Panc1 (cell line): ENCODE results near the gene IFNL3. TPM values are rescaled to one million over a fixed set of nuclear protein-coding genes. Genes with fewer than 3 reads are reported as not detected.

ENCODE experiments used
- ATAC-seq: fragments of 200-7000 bp; cut with Tn5 transposase; 2 replicates; pipeline ENCODE4 v1.9.1; 2020; ENCODE audit warnings: mild to moderate bottlenecking, moderate library complexity
- BruUV-seq: library from RNA; stranded (reverse); fragments of 400-500 nt; replicated peaks from 2 replicates; lab custom pipeline; 2021; lab: Mats Ljungman, UMichigan
- CTCF ChIA-PET: fragments of 300-600 bp; sonication (Branson Sonifier 250); formaldehyde crosslinking; loops from one replicate; lab custom pipeline; 2022; ENCODE audit warnings: antibody characterized with exemption; lab: Charles Lee
- POLR2A ChIA-PET: fragments of 300-600 bp; sonication (Branson Sonifier 250); formaldehyde crosslinking; loops from one replicate; lab custom pipeline; 2022; ENCODE audit warnings: antibody characterized with exemption; lab: Charles Lee
- DNase-seq: peaks from one replicate; pipeline ENCODE4 v3.0.0-alpha.2; 2010; ENCODE audit warnings: low read depth, low spot score
- H3K27ac ChIP-seq: 2 replicates; pipeline ENCODE4 v1.5.1; 2011; ENCODE audit warnings: mild to moderate bottlenecking, low read length, inconsistent platforms
- H3K27me3 ChIP-seq: fragments of 200-500 bp; sonication (Bioruptor generic); 2 replicates; pipeline ENCODE4 v1.6.0; 2014; ENCODE audit warnings: low read length, inconsistent platforms; ENCODE audit not compliant: control insufficient read depth, insufficient read depth
- H3K36me3 ChIP-seq: fragments of 200-500 bp; sonication (Bioruptor generic); 2 replicates; pipeline ENCODE4 v1.5.1; 2014; ENCODE audit warnings: inconsistent platforms, mild to moderate bottlenecking, low read length, moderate library complexity; ENCODE audit not compliant: control insufficient read depth, insufficient read depth
- H3K4me1 ChIP-seq: 2 replicates; pipeline ENCODE4 v1.5.1; 2011; ENCODE audit warnings: inconsistent platforms, mild to moderate bottlenecking, low read length, moderate library complexity; ENCODE audit not compliant: control insufficient read depth, insufficient read depth
- H3K4me3 ChIP-seq, 2 experiments: 2 replicates each; pipeline ENCODE4 v1.5.1; 2011 to 2012; ENCODE audit warnings: low read depth in 2 of 2, low read length in 2 of 2, mild to moderate bottlenecking in 2 of 2, inconsistent platforms in 1 of 2, moderate library complexity in 1 of 2
- H3K9me3 ChIP-seq: fragments of 200-500 bp; sonication (Bioruptor generic); 2 replicates; pipeline ENCODE4 v1.5.1; 2014; ENCODE audit warnings: low read depth, mild to moderate bottlenecking, inconsistent platforms, low read length, moderate library complexity; ENCODE audit not compliant: control insufficient read depth, insufficient read depth
- CTCF ChIP-seq: fragments of 450-650 bp; IDR thresholded peaks from 2 replicates; pipeline ENCODE4 v1.5.1; 2017; ENCODE audit warnings: mild to moderate bottlenecking
- POLR2AphosphoS5 ChIP-seq: IDR thresholded peaks from 2 replicates; pipeline ENCODE4 v1.6.1; 2012; ENCODE audit warnings: mild to moderate bottlenecking, low read depth, low read length, moderate library complexity
- REST ChIP-seq, 2 experiments: IDR thresholded peaks; 2 replicates each; pipeline ENCODE4 v1.6.1; 2011 to 2012; ENCODE audit warnings: low read depth in 2 of 2, control low read depth in 1 of 2, low read length in 1 of 2, mild to moderate bottlenecking in 1 of 2, moderate library complexity in 1 of 2; ENCODE audit not compliant: insufficient read depth in 1 of 2
- SIN3A ChIP-seq: IDR thresholded peaks from 2 replicates; pipeline ENCODE4 v1.6.1; 2012; ENCODE audit warnings: low read depth, mild to moderate bottlenecking, low read length, moderate library complexity, borderline replicate concordance; ENCODE audit not compliant: insufficient read depth
- TCF7L2 ChIP-seq: IDR thresholded peaks from 2 replicates; pipeline ENCODE4 v1.6.1; 2011; ENCODE audit warnings: mild to moderate bottlenecking, low read depth, low read length, inconsistent platforms
- in situ Hi-C: cut with HindIII; loops from 2 replicates; pipeline ENCODE4 v1.10.0; 2016; ENCODE audit warnings: low sequenced_read_pairs, low pct_unique_long_range_greater_than_20kb
- intact Hi-C: fragments of 100-400 bp; cut with micrococcal nuclease; formaldehyde crosslinking; loops from one replicate; pipeline ENCODE4 v1.10.0; 2022; ENCODE audit not compliant: unreplicated experiment
- total RNA-seq: library from RNA; stranded (reverse); gene quantifications from one replicate; pipeline ENCODE4 v1.2.1, GENCODE V29; 2021; ENCODE audit not compliant: unreplicated experiment

The IFNL3 gene
- total RNA-seq, 1 experiment from 2014 or later, result not detected

GRCh38 chr19:39195755-39196154, 49.1 kb downstream of the IFNL3 start:
- peak; percentile 4; the same call in 1 of the 2 replicates for ATAC-seq
- ChIA-PET CTCF (interaction anchor here (0.5 to 1.0 kb wide), 4 partner anchors 74 to 1110 kb away, joined by 3 to 5 read pairs (median 4); partner anchors contain the start of gene SAMD4B), POLR2A (interaction anchor here (0.5 kb wide), 3 partner anchors 11 to 599 kb away, joined by 3 to 8 read pairs (median 3); no protein-coding TSS in a partner anchor)
- Histone ChIP-seq H3K4me3 (no peak overlapping the region), H3K4me1 (peaks cover 12% of the 10 kb centered on the region), H3K9me3 (no peaks in the 10 kb centered on the region), H3K36me3 (no peaks in the 10 kb centered on the region), H3K27ac (no peak overlapping the region), H3K27me3 (no peaks in the 10 kb centered on the region)
- no peak for TF ChIP-seq REST (IDR thresholded peaks at IDR 0.05; ENCODE audit: insufficient read depth in 1 of 2, low read depth in 2 of 2, low read length in 1 of 2)
- no peak for TF ChIP-seq SIN3A
- no peak for TF ChIP-seq CTCF
- TF ChIP-seq TCF7L2, result no peak
- no peak for TF ChIP-seq POLR2AphosphoS5
- no TSS peak for BruUV-seq
- in situ Hi-C loops (no loop called here), intact Hi-C loops (no loop called here)
- no peak for DNase-seq

- in situ Hi-C loops, result no loop called here
- Histone ChIP-seq H3K4me1 (peaks cover 12% of the 10 kb centered on the region), H3K27me3 (no peaks in the 10 kb centered on the region), H3K4me3 (no peak overlapping the region), H3K9me3 (no peaks in the 10 kb centered on the region), H3K27ac (no peak overlapping the region), H3K36me3 (no peaks in the 10 kb centered on the region)
- ChIA-PET POLR2A (interaction anchor here (0.5 to 0.6 kb wide), 4 partner anchors 12 to 600 kb away, joined by 3 to 8 read pairs (median 3); partner anchors contain the start of gene TIMM50), CTCF (interaction anchor here (0.7 kb wide), 1 partner anchor 147 kb away, joined by 3 read pairs; the partner anchor contains the start of gene SAMD4B)
- no peak for DNase-seq
- ATAC-seq, result peak; percentile 32
- BruUV-seq, result no TSS peak
- no peak for TF ChIP-seq TCF7L2
- intact Hi-C loops, result no loop called here
These were observed 49.8 kb downstream of the IFNL3 start for GRCh38 chr19:39194832-39195542.

- Histone ChIP-seq H3K27ac (no peak overlapping the region), H3K27me3 (no peaks in the 10 kb centered on the region), H3K36me3 (no peaks in the 10 kb centered on the region), H3K4me1 (peaks cover 12% of the 10 kb centered on the region), H3K9me3 (no peaks in the 10 kb centered on the region), H3K4me3 (no peak overlapping the region)
- no TSS peak for BruUV-seq
- POLR2A ChIA-PET, result interaction anchor here (0.6 to 0.8 kb wide), 6 partner anchors 16 to 593 kb away, joined by 3 to 9 read pairs (median 4); no protein-coding TSS in a partner anchor
- DNase-seq (no peak), ATAC-seq (peak; percentile 52)
- CTCF ChIA-PET, result interaction anchor here (0.5 to 1.0 kb wide), 3 partner anchors 9 to 599 kb away, joined by 3 to 5 read pairs (median 4); partner anchors contain the start of gene ZFP36
- in situ Hi-C loops (no loop called here), intact Hi-C loops (no loop called here)
- TF ChIP-seq CTCF, result no peak
- no peak for TF ChIP-seq TCF7L2
- TF ChIP-seq REST (IDR thresholded peaks at IDR 0.05; ENCODE audit: insufficient read depth in 1 of 2, low read depth in 2 of 2, low read length in 1 of 2), result peak in 1 of 2 experiments; percentile 55; a peak in 1 of 4 replicates
These were observed 51.0 kb downstream of the IFNL3 start for GRCh38 chr19:39193803-39194202.
